Measurements from ENCODE around the gene SMIM17. TPM values are rescaled to one million over a fixed set of nuclear protein-coding genes. Genes with fewer than 3 reads are reported as not detected.

SMIM17 gene
- total and polyA plus RNA-seq, 4 donors, result 0.28 TPM; not detected in 3

- peaks cover 24 to 51% (median 33%) of the 10 kb centered on the region in 4 donors for H3K9me3 ChIP-seq (ENCODE audit: control insufficient read depth in 4 of 4, low read length in 3 of 4)
- H3K36me3 ChIP-seq (ENCODE audit: control insufficient read depth in 4 of 4, insufficient read depth in 3 of 4, low read depth in 1 of 4, low read length in 3 of 4), result no peaks in the 10 kb centered on the region
- 16% methylated on average over 1 of the region's 1 CpG for WGBS
- no peaks in the 10 kb centered on the region for H3K4me1 ChIP-seq (ENCODE audit: control insufficient read depth in 4 of 4, insufficient read depth in 4 of 4, low read length in 3 of 4)
- DNase-seq (ENCODE audit: low spot score), result no peak
- no peaks in the 10 kb centered on the region for H3K27me3 ChIP-seq (ENCODE audit: control insufficient read depth in 4 of 4, insufficient read depth in 4 of 4, low read length in 3 of 4)
- H3K4me3 ChIP-seq (ENCODE audit: low read depth in 1 of 3, low read length in 3 of 3), result no peak overlapping the region
- no peak for TF ChIP-seq MAX (IDR thresholded peaks at IDR 0.05)
- no peak for TF ChIP-seq JUND (IDR thresholded peaks at IDR 0.05)
- TF ChIP-seq REST (IDR thresholded peaks at IDR 0.05), result no peak
- no peak for TF ChIP-seq EGR1 (IDR thresholded peaks at IDR 0.05; ENCODE audit: low read depth in 2 of 2)
- TF ChIP-seq RXRA (IDR thresholded peaks at IDR 0.05), result no peak
- no peak for TF ChIP-seq TAF1 (conservative IDR thresholded peaks at IDR 0.05)
- no peak for TF ChIP-seq RAD21 (IDR thresholded peaks at IDR 0.05)
- no peak for TF ChIP-seq HNF4A (conservative IDR thresholded peaks at IDR 0.05)
- H3K27ac ChIP-seq (ENCODE audit: low read depth in 1 of 2, low read length in 2 of 2), result no peak overlapping the region
- H3K9ac ChIP-seq (ENCODE audit: low read depth in 1 of 2, low read length in 2 of 2), result no peak overlapping the region
Measured at GRCh38 chr19:56633021-56633420, 9.9 kb upstream of the SMIM17 start.

- Histone ChIP-seq H3K27me3 (ENCODE audit: control insufficient read depth in 4 of 4, insufficient read depth in 4 of 4, low read length in 3 of 4) (peaks cover 0 to 6% (median 0%) of the 10 kb centered on the region in 4 donors), H3K27ac (ENCODE audit: low read depth in 1 of 2, low read length in 2 of 2) (no peak overlapping the region), H3K9ac (ENCODE audit: low read depth in 1 of 2, low read length in 2 of 2) (no peak overlapping the region), H3K36me3 (ENCODE audit: control insufficient read depth in 4 of 4, insufficient read depth in 3 of 4, low read depth in 1 of 4, low read length in 3 of 4) (no peaks in the 10 kb centered on the region), H3K4me3 (ENCODE audit: low read depth in 1 of 3, low read length in 3 of 3) (no peak overlapping the region), H3K9me3 (ENCODE audit: control insufficient read depth in 4 of 4, low read length in 3 of 4) (peaks cover 20 to 30% (median 25%) of the 10 kb centered on the region in 4 donors), H3K4me1 (ENCODE audit: control insufficient read depth in 4 of 4, insufficient read depth in 4 of 4, low read length in 3 of 4) (no peaks in the 10 kb centered on the region)
- WGBS, result 13% methylated on average over 21 of the region's 21 CpGs
- DNase-seq (ENCODE audit: low spot score), result peak; percentile 77
- no peak for TF ChIP-seq EGR1 (IDR thresholded peaks at IDR 0.05; ENCODE audit: low read depth in 2 of 2)
- peak; percentile 99 for TF ChIP-seq REST (IDR thresholded peaks at IDR 0.05)
Measured at GRCh38 chr19:56637976-56638555, 4.9 kb upstream of the SMIM17 start.

GRCh38 chr19:56639217-56639616, 3.7 kb upstream of the SMIM17 start:
- peaks cover 14 to 37% (median 26%) of the 10 kb centered on the region in 4 donors for H3K9me3 ChIP-seq (ENCODE audit: control insufficient read depth in 4 of 4, low read length in 3 of 4)
- H3K27ac ChIP-seq (ENCODE audit: low read depth in 1 of 2, low read length in 2 of 2), result no peak overlapping the region
- H3K4me1 ChIP-seq (ENCODE audit: control insufficient read depth in 4 of 4, insufficient read depth in 4 of 4, low read length in 3 of 4), result no peaks in the 10 kb centered on the region
- H3K36me3 ChIP-seq (ENCODE audit: control insufficient read depth in 4 of 4, insufficient read depth in 3 of 4, low read depth in 1 of 4, low read length in 3 of 4), result no peaks in the 10 kb centered on the region
- no peak overlapping the region for H3K9ac ChIP-seq (ENCODE audit: low read depth in 1 of 2, low read length in 2 of 2)
- H3K4me3 ChIP-seq (ENCODE audit: low read depth in 1 of 3, low read length in 3 of 3), result peak overlapping the region in 1 of 3 donors; percentile 5
- 40% methylated on average over 7 of the region's 7 CpGs for WGBS
- H3K27me3 ChIP-seq (ENCODE audit: control insufficient read depth in 4 of 4, insufficient read depth in 4 of 4, low read length in 3 of 4), result peaks cover 0 to 9% (median under 1%) of the 10 kb centered on the region in 4 donors
- DNase-seq (ENCODE audit: low spot score), result no peak
- no peak for TF ChIP-seq RXRA (IDR thresholded peaks at IDR 0.05)
- no peak for TF ChIP-seq RAD21 (IDR thresholded peaks at IDR 0.05)
- TF ChIP-seq YY1 (IDR thresholded peaks at IDR 0.05), result no peak
- peak; percentile 98 for TF ChIP-seq REST (IDR thresholded peaks at IDR 0.05)
- TF ChIP-seq FOXA1 (IDR thresholded peaks at IDR 0.05), result no peak

Measured in liver (tissue), 9 donors.